WI38 (cell line): ENCODE results near the gene ERP27.

Experiments used
- H3K4me3 ChIP-seq: 2 replicates; pipeline ENCODE4 v1.5.1; 2011; ENCODE audit warnings: low read depth, mild to moderate bottlenecking, control low read depth, low read length
- TF ChIP-seq, protein P1 (sequence below): IDR thresholded peaks from 2 replicates; pipeline ENCODE4 v1.5.1; 2012; ENCODE audit warnings: low read depth, mild to moderate bottlenecking, control low read depth, low read length

ERP27 gene

DNA sequence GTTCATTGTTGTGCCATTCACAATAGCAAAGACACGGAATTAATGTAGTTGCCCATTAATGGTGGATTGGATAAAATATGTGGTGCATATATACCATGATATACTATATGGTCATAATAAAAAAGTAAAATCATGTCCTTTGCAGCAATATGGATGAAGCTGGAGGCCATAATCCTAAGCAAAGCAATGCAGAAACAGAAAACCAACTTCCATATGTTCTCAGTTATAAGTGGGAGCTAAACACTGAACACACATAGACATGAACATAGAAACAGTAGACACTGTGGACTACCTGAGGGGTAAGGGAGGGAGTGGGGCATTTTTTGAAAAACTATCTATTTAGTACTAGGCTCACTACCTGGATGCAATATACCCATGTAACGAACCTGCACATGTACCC lies 3.0 kb upstream of the ERP27 start:
- TF ChIP-seq, protein P1, sequence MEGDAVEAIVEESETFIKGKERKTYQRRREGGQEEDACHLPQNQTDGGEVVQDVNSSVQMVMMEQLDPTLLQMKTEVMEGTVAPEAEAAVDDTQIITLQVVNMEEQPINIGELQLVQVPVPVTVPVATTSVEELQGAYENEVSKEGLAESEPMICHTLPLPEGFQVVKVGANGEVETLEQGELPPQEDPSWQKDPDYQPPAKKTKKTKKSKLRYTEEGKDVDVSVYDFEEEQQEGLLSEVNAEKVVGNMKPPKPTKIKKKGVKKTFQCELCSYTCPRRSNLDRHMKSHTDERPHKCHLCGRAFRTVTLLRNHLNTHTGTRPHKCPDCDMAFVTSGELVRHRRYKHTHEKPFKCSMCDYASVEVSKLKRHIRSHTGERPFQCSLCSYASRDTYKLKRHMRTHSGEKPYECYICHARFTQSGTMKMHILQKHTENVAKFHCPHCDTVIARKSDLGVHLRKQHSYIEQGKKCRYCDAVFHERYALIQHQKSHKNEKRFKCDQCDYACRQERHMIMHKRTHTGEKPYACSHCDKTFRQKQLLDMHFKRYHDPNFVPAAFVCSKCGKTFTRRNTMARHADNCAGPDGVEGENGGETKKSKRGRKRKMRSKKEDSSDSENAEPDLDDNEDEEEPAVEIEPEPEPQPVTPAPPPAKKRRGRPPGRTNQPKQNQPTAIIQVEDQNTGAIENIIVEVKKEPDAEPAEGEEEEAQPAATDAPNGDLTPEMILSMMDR, result no peak

DNA sequence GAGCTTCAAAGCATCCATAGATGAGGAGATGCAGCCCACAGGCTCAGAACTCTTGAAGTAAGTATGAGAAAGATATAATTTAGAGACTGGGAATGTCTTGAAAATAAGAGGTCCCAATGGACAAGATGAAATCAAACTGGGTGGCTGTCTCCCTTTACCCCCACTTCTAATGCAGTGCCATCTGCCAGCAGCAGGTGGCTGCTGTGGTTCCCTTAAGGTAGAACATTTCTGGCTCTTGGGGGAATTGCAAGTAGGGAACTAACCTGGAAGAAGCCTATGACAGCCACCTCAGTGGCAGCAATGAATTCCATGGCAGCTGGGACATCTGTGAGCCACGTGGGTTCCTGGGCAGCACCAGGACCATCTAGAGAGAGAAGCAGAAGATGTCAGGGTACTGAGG lies 648 bp downstream of the ERP27 start:
- TF ChIP-seq, protein P1, result no peak
- H3K4me3 ChIP-seq, result no peak overlapping the region

More for the DNA sequence above, 3.0 kb upstream of the ERP27 start:
- H3K4me3 ChIP-seq, result no peak overlapping the region

DNA sequence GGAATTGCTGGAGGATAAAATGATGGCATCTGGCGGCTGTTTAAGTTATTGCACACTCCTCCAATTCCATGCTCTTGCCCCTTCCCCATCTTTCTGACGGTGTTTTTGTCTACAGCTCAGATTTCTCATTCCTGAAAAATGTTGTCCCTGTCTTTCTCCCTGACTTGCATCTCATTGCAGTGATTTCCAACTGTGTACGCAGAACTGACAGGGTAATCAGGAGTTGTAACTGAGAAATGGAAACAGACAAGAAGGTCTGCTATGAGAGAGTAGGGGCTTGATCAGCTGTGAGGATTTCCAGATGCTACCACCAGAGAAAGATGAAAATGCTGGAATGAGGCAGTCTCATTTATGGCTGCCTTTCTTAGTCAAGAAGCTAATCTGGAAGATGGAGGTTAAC lies 1.3 kb downstream of the ERP27 start:
- no peak overlapping the region for H3K4me3 ChIP-seq
- TF ChIP-seq, protein P1, result no peak

DNA sequence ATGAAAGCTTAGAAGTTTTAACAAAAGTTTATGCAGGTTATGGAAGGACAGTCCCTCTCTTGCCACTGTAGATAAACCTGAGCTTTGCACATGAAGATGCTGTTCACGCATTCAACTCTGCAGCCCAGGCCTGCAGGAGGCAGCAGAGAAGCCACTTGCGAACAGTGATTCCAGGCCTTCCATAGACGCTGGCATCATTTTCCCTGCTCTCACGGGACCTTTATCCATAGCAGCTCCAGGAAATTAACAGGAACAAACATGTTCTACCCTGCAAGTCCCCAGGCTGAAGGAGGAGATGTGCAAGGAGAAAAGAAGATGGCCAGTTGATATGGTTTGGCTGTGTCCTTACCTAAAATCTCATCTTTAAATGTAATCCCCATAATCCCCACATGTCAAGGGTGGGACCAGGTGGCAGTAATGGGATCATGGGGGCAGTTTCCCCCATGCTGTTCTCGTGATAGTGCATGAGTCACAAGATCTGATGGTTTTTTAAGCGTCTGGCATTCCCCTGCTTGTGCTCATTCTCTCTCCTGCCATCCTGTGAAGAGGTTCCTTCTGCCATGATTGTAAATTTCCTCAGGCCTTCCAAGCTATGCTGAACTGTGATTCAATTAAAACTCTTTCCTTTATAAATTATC lies 2.0 kb downstream of the ERP27 start:
- TF ChIP-seq, protein P1, result peak; percentile 15; the same call in 1 of the 2 replicates
- H3K4me3 ChIP-seq, result no peak overlapping the region

GRCh38 chr12:14935031-14935430 lies 3.3 kb downstream of the ERP27 start:
- TF ChIP-seq, protein P1, result no peak
- no peak overlapping the region for H3K4me3 ChIP-seq

GRCh38 chr12:14934511-14934910 lies 3.8 kb downstream of the ERP27 start:
- TF ChIP-seq, protein P1, result no peak
- no peak overlapping the region for H3K4me3 ChIP-seq

- no peak overlapping the region for H3K4me3 ChIP-seq
These were observed 6.4 kb downstream of the ERP27 start for GRCh38 chr12:14931791-14932560.

More at GRCh38 chr12:14931791-14932560, 6.4 kb downstream of the ERP27 start:
- TF ChIP-seq, protein P1, result no peak
